ENCODE data around the gene DAP.

GRCh38 chr5:10682801-10683525 lies 78.1 kb downstream of the DAP start:
- TF ChIP-seq CTCF (IDR thresholded peaks at IDR 0.05) (no peak), POLR2A (IDR thresholded peaks at IDR 0.05) (no peak), POLR2AphosphoS5 (IDR thresholded peaks at IDR 0.05) (no peak), EP300 (IDR thresholded peaks at IDR 0.05) (no peak)
